GM12878 (cell line): ENCODE data around the gene DDIT3. TPM values are rescaled to one million over a fixed set of nuclear protein-coding genes. Genes with fewer than 3 reads are reported as not detected.
A peak's percentile ranks its signal among the peaks of the same experiment; 100 is the strongest.

ENCODE experiments used
- ATAC-seq: fragments of 200-7000 bp; cut with Tn5 transposase; 3 replicates; pipeline ENCODE4 v1.9.1; 2020; ENCODE audit warnings: mild to moderate bottlenecking, moderate library complexity
- BruUV-seq: library from RNA; stranded (reverse); fragments of 400-500 nt; replicated peaks from 2 replicates; lab custom pipeline; 2021; lab: Mats Ljungman, UMichigan
- CTCF ChIA-PET: fragments of 300-600 bp; sonication (Branson Sonifier 250); formaldehyde crosslinking; extraction: SDS; loops from one replicate; lab custom pipeline; 2021; ENCODE audit warnings: inconsistent platforms; lab: Yijun Ruan, JAX
- POLR2A ChIA-PET: fragments of 350-600 bp; formaldehyde crosslinking; extraction: SDS; loops from one replicate; lab custom pipeline; 2021; ENCODE audit warnings: inconsistent platforms; lab: Charles Lee
- RAD21 ChIA-PET: fragments of 300-600 bp; sonication (Branson Sonifier 250); formaldehyde crosslinking; loops from one replicate; lab custom pipeline; 2023; ENCODE audit warnings: antibody characterized with exemption; ENCODE audit not compliant: unreplicated experiment; lab: Charles Lee
- SMC1A ChIA-PET: fragments of 300-600 bp; sonication (Branson Sonifier 250); formaldehyde crosslinking; loops from one replicate; lab custom pipeline; 2023; ENCODE audit not compliant: unreplicated experiment, uncharacterized antibody; lab: Charles Lee
- DNase-seq: peaks from one replicate; pipeline ENCODE4 v3.0.0-alpha.2; 2011; ENCODE audit warnings: low read depth, low spot score
- FAIRE-seq: peaks from 3 replicates; lab custom pipeline; 2011; peaks lifted over from hg19 to GRCh38; lab: Jason Lieb, UNC
- H2AFZ ChIP-seq: 2 replicates; pipeline ENCODE4 v1.6.0; 2011; ENCODE audit warnings: low read depth, low read length, control low read depth; ENCODE audit not compliant: control insufficient read depth
- H3K27ac ChIP-seq: 2 replicates; pipeline ENCODE4 v1.5.1; 2011; ENCODE audit warnings: control low read depth; ENCODE audit not compliant: control insufficient read depth, insufficient read depth
- H3K27me3 ChIP-seq, 2 experiments: replicated peaks in 1 of 2; 2 replicates each; pipeline versions ENCODE4 v1.6.0 to v1.6.1; 2011; ENCODE audit warnings: low read length in 1 of 2; ENCODE audit not compliant: control insufficient read depth in 2 of 2, insufficient read depth in 2 of 2
- H3K36me3 ChIP-seq, 2 experiments: 2 replicates each; pipeline ENCODE4 v1.5.1; 2011; ENCODE audit warnings: low read length in 1 of 2; ENCODE audit not compliant: control insufficient read depth in 2 of 2, insufficient read depth in 2 of 2
- H3K4me1 ChIP-seq: 2 replicates; pipeline ENCODE4 v1.6.1; 2011; ENCODE audit warnings: mild to moderate bottlenecking, low read length, moderate library complexity, mixed read lengths; ENCODE audit not compliant: control insufficient read depth, insufficient read depth
- H3K4me2 ChIP-seq: 2 replicates; pipeline ENCODE4 v1.6.0; 2011; ENCODE audit warnings: control low read depth; ENCODE audit not compliant: control insufficient read depth, insufficient read depth
- H3K4me3 ChIP-seq: fragments of 200-600 bp; sonication (generic); 2 replicates; pipeline ENCODE4 v1.5.1; 2016
- H3K79me2 ChIP-seq: 2 replicates; pipeline ENCODE4 v1.6.0; 2011; ENCODE audit warnings: low read length; ENCODE audit not compliant: control insufficient read depth, insufficient read depth
- H3K9ac ChIP-seq: 2 replicates; pipeline ENCODE4 v1.8.0; 2011; ENCODE audit warnings: low read length, control low read depth, mixed read lengths; ENCODE audit not compliant: control insufficient read depth, insufficient read depth
- H3K9me3 ChIP-seq: replicated peaks from 3 replicates; pipeline ENCODE4 v1.5.1; 2011; ENCODE audit warnings: mild to moderate bottlenecking, low read length; ENCODE audit not compliant: control insufficient read depth, insufficient read depth
- H4K20me1 ChIP-seq: 2 replicates; pipeline ENCODE4 v1.6.0; 2011; ENCODE audit not compliant: control insufficient read depth, insufficient read depth
- BACH1 ChIP-seq: fragments of 450-650 bp; IDR thresholded peaks from 2 replicates; pipeline ENCODE4 v1.6.1; 2017; ENCODE audit warnings: mild to moderate bottlenecking, borderline replicate concordance
- CHD4 ChIP-seq: fragments of 200-600 bp; sonication (generic); IDR thresholded peaks from 2 replicates; pipeline ENCODE4 v1.6.1; 2016; ENCODE audit warnings: mild to moderate bottlenecking
- CREM ChIP-seq: IDR thresholded peaks from 2 replicates; pipeline ENCODE4 v1.6.1; 2014; ENCODE audit warnings: antibody characterized with exemption, low read depth
- EGR1 ChIP-seq, 2 experiments: IDR thresholded peaks; 1 replicate in 1 of 2; 2 replicates in 1 of 2; pipeline ENCODE4 v1.6.1; 2011 to 2012; ENCODE audit warnings: low read depth in 2 of 2, low read length in 2 of 2, borderline replicate concordance in 1 of 2, mild to moderate bottlenecking in 1 of 2, moderate library complexity in 1 of 2
- ETV6 ChIP-seq, 2 experiments: fragments of 450-650 bp in 1 of 2; IDR thresholded peaks in 1 of 2; conservative IDR thresholded peaks in 1 of 2; 2 replicates each; pipeline ENCODE4 v1.6.1; 2014; ENCODE audit warnings: antibody characterized with exemption in 1 of 2, borderline replicate concordance in 1 of 2, low read depth in 1 of 2, mild to moderate bottlenecking in 1 of 2, moderate library complexity in 1 of 2
- EZH2 ChIP-seq: IDR thresholded peaks from 2 replicates; pipeline ENCODE4 v1.6.1; 2012; ENCODE audit warnings: low read depth, mild to moderate bottlenecking, control low read depth, inconsistent platforms, low read length, borderline replicate concordance; ENCODE audit not compliant: control insufficient read depth
- FOS ChIP-seq: IDR thresholded peaks from 3 replicates; pipeline ENCODE4 v1.6.1; 2011; ENCODE audit warnings: borderline replicate concordance; ENCODE audit not compliant: insufficient read length; ENCODE audit errors: extremely low read depth
- HCFC1 ChIP-seq: fragments of 150-350 bp; IDR thresholded peaks from 2 replicates; pipeline ENCODE4 v1.6.1; 2014; ENCODE audit warnings: low read length
- HDAC2 ChIP-seq: fragments of 200-600 bp; sonication (generic); IDR thresholded peaks from 2 replicates; pipeline ENCODE4 v1.6.1; 2017
- IRF4 ChIP-seq: IDR thresholded peaks from 2 replicates; pipeline ENCODE4 v1.6.1; 2011; ENCODE audit warnings: low read depth, low read length
- KAT2A ChIP-seq: conservative IDR thresholded peaks from 2 replicates; pipeline ENCODE4 v1.6.1; 2011; ENCODE audit warnings: low read depth, low read length; ENCODE audit not compliant: control insufficient read depth
- MTA3 ChIP-seq: IDR thresholded peaks from 2 replicates; pipeline ENCODE4 v1.6.1; 2012; ENCODE audit warnings: low read length, inconsistent platforms, borderline replicate concordance
- RAD21 ChIP-seq: IDR thresholded peaks from 2 replicates; pipeline ENCODE4 v1.6.1; 2011; ENCODE audit warnings: mild to moderate bottlenecking, low read depth, low read length, moderate library complexity; ENCODE audit not compliant: insufficient read depth
- SMC3 ChIP-seq: IDR thresholded peaks from 2 replicates; pipeline ENCODE4 v1.6.1; 2011; ENCODE audit warnings: low read length, improper control_type of control experiment, borderline replicate concordance
- SPI1 ChIP-seq: IDR thresholded peaks from 2 replicates; pipeline ENCODE4 v1.6.1; 2011; ENCODE audit warnings: low read depth, mild to moderate bottlenecking, low read length, moderate library complexity, borderline replicate concordance; ENCODE audit not compliant: insufficient read depth
- STAT1 ChIP-seq: fragments of 450-650 bp; conservative IDR thresholded peaks from 2 replicates; pipeline ENCODE4 v1.6.1; 2014; ENCODE audit warnings: antibody characterized with exemption, mild to moderate bottlenecking
- TARDBP ChIP-seq: IDR thresholded peaks from 2 replicates; pipeline ENCODE4 v1.6.1; 2016; ENCODE audit warnings: borderline replicate concordance
- WRNIP1 ChIP-seq: IDR thresholded peaks from 2 replicates; pipeline ENCODE4 v1.6.1; 2011; ENCODE audit warnings: low read depth, low read length, improper control_type of control experiment, borderline replicate concordance
- WGBS: methylation state at CpG from one replicate; pipeline ENCODE4 v1.1.6; 2016; ENCODE audit warnings: low lambda C conversion rate; ENCODE audit not compliant: insufficient replicate concordance, insufficient coverage; ENCODE audit errors: missing lambda C conversion rate; 5-methylcytosine and 5-hydroxymethylcytosine counted together
- in situ Hi-C: fragments of 300-500 bp; cut with MboI; formaldehyde crosslinking; loops from 9 replicates; pipeline ENCODE4 v1.14.3; 2018; ENCODE audit warnings: mixed read lengths
- intact Hi-C: fragments of 100-400 bp; cut with micrococcal nuclease; formaldehyde crosslinking; loops from one replicate; pipeline ENCODE4 v1.14.2; 2022; ENCODE audit not compliant: unreplicated experiment
- polyA plus RNA-seq, 11 experiments: library from polyadenylated mRNA; depleted of rRNA in 4 of 11; unstranded in 6 of 11; stranded (reverse) in 5 of 11; fragments of >200 nt; fragmentation: Nextera tagmentation in 4 of 11; fragmentation: Illumina TruSeq in 1 of 11; extraction: Ambion mirVana in 4 of 11; extraction: Trizol in 1 of 11; gene quantifications; 1 replicate in 1 of 11; 2 replicates in 10 of 11; pipeline versions ENCODE4 v1.2.1 to v1.2.3, GENCODE V29; 2011 to 2016; ENCODE audit warnings: inconsistent platforms in 2 of 11, missing spikeins in 2 of 11, low read depth in 1 of 11
- total RNA-seq, 4 experiments: library from RNA; depleted of rRNA in 3 of 4; stranded (reverse); fragments of >200 nt in 3 of 4; fragmentation: Illumina TruSeq in 1 of 4; extraction: Trizol in 1 of 4; gene quantifications; 2 replicates each; pipeline versions ENCODE4 v1.2.1 to v1.2.3, GENCODE V29; 2013 to 2021
- TF ChIP-seq, protein P1 (sequence below): IDR thresholded peaks from 2 replicates; pipeline ENCODE4 v1.6.1; 2012; ENCODE audit warnings: mild to moderate bottlenecking, low read depth, low read length

The DDIT3 gene
- total and polyA plus RNA-seq, 10 of the 15 experiments (the other 5 are each of a cell fraction or from before 2014, with no cell fraction given) = 9.2 to 28.9 (median 15.5) TPM

DNA sequence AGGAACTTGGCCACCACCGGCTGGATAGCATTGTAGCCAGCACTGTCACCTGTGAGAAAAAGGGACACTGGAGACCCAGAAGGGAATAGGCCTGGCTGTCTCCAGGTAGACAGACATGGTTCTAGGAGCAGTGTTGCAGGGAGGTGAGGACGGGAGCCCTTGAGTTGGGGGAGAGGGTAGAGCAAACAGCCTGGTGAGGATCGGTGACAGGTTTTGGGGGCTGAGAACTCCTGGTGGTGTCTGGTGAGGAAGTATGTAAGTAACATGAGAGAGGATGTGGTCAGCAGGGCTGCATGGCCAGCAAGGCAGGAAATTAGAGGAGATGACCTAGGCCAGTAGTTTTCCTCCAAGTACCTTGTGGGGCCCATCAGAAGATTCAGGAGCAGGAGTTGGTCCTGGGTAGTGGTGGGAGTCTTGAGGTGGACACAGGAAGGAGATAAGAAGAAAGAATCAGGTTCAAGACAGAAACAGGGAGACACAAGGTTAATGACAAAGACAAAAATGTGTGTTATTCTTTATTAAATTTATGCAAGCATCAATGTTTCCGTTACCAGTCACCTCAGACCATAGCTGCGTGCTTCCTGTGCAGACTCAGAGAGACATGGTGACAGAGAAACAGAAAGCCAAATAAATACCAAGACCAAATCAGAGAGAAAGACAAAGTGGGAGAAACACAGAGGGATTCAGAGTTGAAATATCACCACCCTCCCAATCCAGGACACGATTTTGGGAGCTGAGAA, 40.8 kb downstream of the DDIT3 start, which contains the start of gene ARHGAP9:
Gene ARHGAP9, minus strand, starts transcription at position 491 of the 740 bp plus-strand sequence. Its CDS starts 460 bp downstream, at position 31.
- in situ Hi-C loops = no loop called here
- Histone ChIP-seq H3K4me2 (peak within 1 kb of the TSS; percentile 99), H3K27me3 (no peaks in the 10 kb centered on the region), H4K20me1 (no peaks in the 10 kb centered on the region), H3K4me3 (peak within 1 kb of the TSS; percentile 92; the same call in 1 of the 2 replicates), H3K9me3 (no peaks in the 10 kb centered on the region), H3K4me1 (peaks cover 34% of the 10 kb centered on the region), H3K9ac (peak within 1 kb of the TSS; percentile 74), H3K36me3 (peaks cover 1 to 7% of the 10 kb centered on the region in 2 experiments; a peak in 3 of 4 replicates), H3K27ac (peak within 1 kb of the TSS; percentile 85), H3K79me2 (peaks cover 41% of the 10 kb centered on the region), H2AFZ (peak within 1 kb of the TSS; percentile 82)
- ChIA-PET CTCF (interaction anchor here (0.6 to 8.1 kb wide), 5 partner anchors 8 to 365 kb away, joined by 3 to 114 read pairs (median 4); partner anchors contain the start of genes GLI1 and INHBE), POLR2A (interaction anchor here (0.6 to 1.7 kb wide), 6 partner anchors 14 to 134 kb away, joined by 3 to 7 read pairs (median 4); partner anchors contain the start of gene DDIT3), RAD21 (interaction anchor here (0.9 to 1.6 kb wide), 4 partner anchors 21 to 386 kb away, joined by 3 to 7 read pairs (median 3); partner anchors contain the start of genes DCTN2 and GLI1), SMC1A (interaction anchor here (0.8 to 2.7 kb wide), 6 partner anchors 19 to 283 kb away, joined by 3 to 10 read pairs (median 3); partner anchors contain the start of gene GLI1)
- ATAC-seq = peak; percentile 52
- intact Hi-C loops = loop anchor here (5.0 to 10.0 kb wide), 2 partner anchors 43 to 275 kb away; partner anchors contain the start of genes CDK4, DDIT3, MARCHF9 and MBD6
- peak; percentile 51 for DNase-seq
- FAIRE-seq = peak; percentile 7
- 2% methylated on average over 6 of the region's 6 CpGs for WGBS
- TSS peak; percentile 62 for BruUV-seq
- TF ChIP-seq CREM = 0 out of 2 replicates have a peak, but pooled peaks have one; percentile 18
- peak; percentile 68; the same call in 1 of the 2 replicates for TF ChIP-seq SPI1
- TF ChIP-seq, protein P1, sequence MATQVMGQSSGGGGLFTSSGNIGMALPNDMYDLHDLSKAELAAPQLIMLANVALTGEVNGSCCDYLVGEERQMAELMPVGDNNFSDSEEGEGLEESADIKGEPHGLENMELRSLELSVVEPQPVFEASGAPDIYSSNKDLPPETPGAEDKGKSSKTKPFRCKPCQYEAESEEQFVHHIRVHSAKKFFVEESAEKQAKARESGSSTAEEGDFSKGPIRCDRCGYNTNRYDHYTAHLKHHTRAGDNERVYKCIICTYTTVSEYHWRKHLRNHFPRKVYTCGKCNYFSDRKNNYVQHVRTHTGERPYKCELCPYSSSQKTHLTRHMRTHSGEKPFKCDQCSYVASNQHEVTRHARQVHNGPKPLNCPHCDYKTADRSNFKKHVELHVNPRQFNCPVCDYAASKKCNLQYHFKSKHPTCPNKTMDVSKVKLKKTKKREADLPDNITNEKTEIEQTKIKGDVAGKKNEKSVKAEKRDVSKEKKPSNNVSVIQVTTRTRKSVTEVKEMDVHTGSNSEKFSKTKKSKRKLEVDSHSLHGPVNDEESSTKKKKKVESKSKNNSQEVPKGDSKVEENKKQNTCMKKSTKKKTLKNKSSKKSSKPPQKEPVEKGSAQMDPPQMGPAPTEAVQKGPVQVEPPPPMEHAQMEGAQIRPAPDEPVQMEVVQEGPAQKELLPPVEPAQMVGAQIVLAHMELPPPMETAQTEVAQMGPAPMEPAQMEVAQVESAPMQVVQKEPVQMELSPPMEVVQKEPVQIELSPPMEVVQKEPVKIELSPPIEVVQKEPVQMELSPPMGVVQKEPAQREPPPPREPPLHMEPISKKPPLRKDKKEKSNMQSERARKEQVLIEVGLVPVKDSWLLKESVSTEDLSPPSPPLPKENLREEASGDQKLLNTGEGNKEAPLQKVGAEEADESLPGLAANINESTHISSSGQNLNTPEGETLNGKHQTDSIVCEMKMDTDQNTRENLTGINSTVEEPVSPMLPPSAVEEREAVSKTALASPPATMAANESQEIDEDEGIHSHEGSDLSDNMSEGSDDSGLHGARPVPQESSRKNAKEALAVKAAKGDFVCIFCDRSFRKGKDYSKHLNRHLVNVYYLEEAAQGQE = no peak
- TF ChIP-seq WRNIP1 = no peak
- no peak for TF ChIP-seq HCFC1
- TF ChIP-seq EZH2 = no peak
- TF ChIP-seq BACH1 = no peak
- TF ChIP-seq ETV6 (conservative IDR thresholded peaks at IDR 0.05 in 1 of 2, IDR thresholded peaks at IDR 0.05 in 1 of 2; ENCODE audit: borderline replicate concordance in 1 of 2, low read depth in 1 of 2) = peak in 1 of 2 experiments; percentile 63; a peak in 1 of 4 replicates
- no peak for TF ChIP-seq FOS
- TF ChIP-seq EGR1 (IDR thresholded peaks at IDR 0.05; ENCODE audit: borderline replicate concordance in 1 of 2, low read depth in 2 of 2, low read length in 2 of 2) = no peak
- TF ChIP-seq TARDBP = no peak
- no peak for TF ChIP-seq HDAC2
- TF ChIP-seq IRF4 = no peak
- no peak for TF ChIP-seq SMC3
- TF ChIP-seq STAT1 = no peak
- TF ChIP-seq CHD4 = no peak
- TF ChIP-seq KAT2A = no peak
- no peak for TF ChIP-seq MTA3
- TF ChIP-seq RAD21 = no peak
